Measurements from ENCODE around the gene KRTAP10-7. TPM values are rescaled to one million over a fixed set of nuclear protein-coding genes. Genes with fewer than 3 reads are reported as not detected.
"Not testable (repeated sequence)": the region's sequence is repeated elsewhere in the genome, so short reads cannot be mapped to it uniquely, and the experiment has no call there.

KRTAP10-7 gene
- total RNA-seq, 2 donors from 2014 or later, result not detected

DNA sequence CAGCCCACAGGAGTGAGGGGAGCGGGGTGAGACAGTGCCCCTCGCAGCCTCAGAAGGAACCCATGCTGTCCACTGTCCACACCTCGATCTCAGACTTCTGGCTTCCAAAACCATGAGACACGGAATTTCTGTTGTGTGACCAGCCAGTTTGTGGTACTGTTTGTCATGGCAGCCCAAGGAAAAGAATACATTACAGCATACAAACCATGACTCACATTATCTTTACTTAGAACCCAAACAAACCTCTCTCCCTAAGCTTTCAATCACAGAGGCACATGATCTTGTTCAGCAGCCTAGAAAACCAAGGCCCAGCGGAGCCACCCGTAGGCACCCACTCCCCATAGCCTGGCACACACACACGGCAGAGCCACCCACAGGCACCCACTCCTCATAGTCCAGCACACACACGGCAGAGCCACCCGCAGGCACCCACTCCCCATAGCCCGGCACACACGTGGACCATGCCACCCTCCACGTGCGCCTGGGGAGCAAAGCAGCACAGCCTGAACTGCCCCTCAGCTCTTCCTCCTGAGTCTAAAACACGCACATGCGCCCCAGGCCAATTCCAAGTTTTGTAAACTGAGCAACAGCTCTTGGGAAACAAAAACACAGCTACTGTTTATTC is 27.3 kb upstream of the KRTAP10-7 start:
- no peaks in the 10 kb centered on the region for H3K36me3 ChIP-seq
- no peak overlapping the region for H3K27ac ChIP-seq
- WGBS, result 86% methylated on average over 15 of the region's 15 CpGs
- DNase-seq (ENCODE audit: low spot score), result no peak
- H3K4me3 ChIP-seq, result no peak overlapping the region
- no peak for TF ChIP-seq CTCF (IDR thresholded peaks at IDR 0.05)
- TF ChIP-seq POLR2AphosphoS5 (IDR thresholded peaks at IDR 0.05), result no peak
- no peak for TF ChIP-seq POLR2A (IDR thresholded peaks at IDR 0.05)
- H3K9me3 ChIP-seq, result no peaks in the 10 kb centered on the region
- no peaks in the 10 kb centered on the region for H3K27me3 ChIP-seq (replicated peaks; ENCODE audit: insufficient read depth)
- H3K4me1 ChIP-seq (replicated peaks), result no peaks in the 10 kb centered on the region
- intact Hi-C loops (cut with DNase I), result no loop called here

DNA sequence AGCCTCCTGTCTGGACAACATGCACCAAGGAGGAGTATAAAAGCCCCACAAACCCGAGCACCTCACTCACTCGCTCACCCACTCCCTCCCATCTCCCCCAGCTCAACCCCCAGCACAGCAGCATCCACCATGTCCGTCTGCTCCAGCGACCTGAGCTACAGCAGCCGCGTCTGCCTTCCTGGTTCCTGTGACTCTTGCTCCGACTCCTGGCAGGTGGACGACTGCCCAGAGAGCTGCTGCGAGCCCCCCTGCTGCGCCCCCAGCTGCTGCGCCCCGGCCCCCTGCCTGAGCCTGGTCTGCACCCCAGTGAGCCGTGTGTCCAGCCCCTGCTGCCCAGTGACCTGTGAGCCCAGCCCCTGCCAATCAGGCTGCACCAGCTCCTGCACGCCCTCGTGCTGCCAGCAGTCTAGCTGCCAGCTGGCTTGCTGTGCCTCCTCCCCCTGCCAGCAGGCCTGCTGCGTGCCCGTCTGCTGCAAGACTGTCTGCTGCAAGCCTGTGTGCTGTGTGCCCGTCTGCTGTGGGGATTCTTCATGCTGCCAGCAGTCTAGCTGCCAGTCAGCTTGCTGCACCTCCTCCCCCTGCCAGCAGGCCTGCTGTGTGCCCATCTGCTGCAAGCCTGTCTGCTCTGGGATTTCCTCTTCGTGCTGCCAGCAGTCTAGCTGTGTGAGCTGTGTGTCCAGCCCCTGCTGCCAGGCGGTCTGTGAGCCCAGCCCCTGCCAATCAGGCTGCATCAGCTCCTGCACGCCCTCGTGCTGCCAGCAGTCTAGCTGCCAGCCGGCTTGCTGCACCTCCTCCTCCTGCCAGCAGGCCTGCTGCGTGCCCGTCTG is 26.6 kb upstream of the KRTAP10-7 start, which contains the start of gene KRTAP10-4:
Gene KRTAP10-4, plus strand, starts transcription at position 100 of the 827 bp plus-strand sequence. Its CDS starts 30 bp downstream, at position 130.
- H3K4me3 ChIP-seq; H3K36me3 ChIP-seq; H3K9me3 ChIP-seq; intact Hi-C loops (cut with DNase I); DNase-seq (ENCODE audit: low spot score); H3K27ac ChIP-seq; H3K27me3 ChIP-seq (replicated peaks; ENCODE audit: insufficient read depth); H3K4me1 ChIP-seq (replicated peaks): not testable (repeated sequence)
- 53% methylated on average over 19 of the region's 25 CpGs for WGBS

GRCh38 chr21:44574457-44575306 is 25.7 kb upstream of the KRTAP10-7 start:
- TF ChIP-seq CTCF (IDR thresholded peaks at IDR 0.05), result no peak
- TF ChIP-seq POLR2AphosphoS5 (IDR thresholded peaks at IDR 0.05), result no peak
- no peak for TF ChIP-seq POLR2A (IDR thresholded peaks at IDR 0.05)
- no peak overlapping the region for H3K4me3 ChIP-seq
- H3K27ac ChIP-seq, result no peak overlapping the region
- no peaks in the 10 kb centered on the region for H3K27me3 ChIP-seq (replicated peaks; ENCODE audit: insufficient read depth)
- 23% methylated on average over 21 of the region's 21 CpGs for WGBS
- intact Hi-C loops (cut with DNase I), result no loop called here
- H3K4me1 ChIP-seq (replicated peaks), result no peaks in the 10 kb centered on the region
- H3K36me3 ChIP-seq, result no peaks in the 10 kb centered on the region
- DNase-seq (ENCODE audit: low spot score), result no peak
- H3K9me3 ChIP-seq, result no peaks in the 10 kb centered on the region

DNA sequence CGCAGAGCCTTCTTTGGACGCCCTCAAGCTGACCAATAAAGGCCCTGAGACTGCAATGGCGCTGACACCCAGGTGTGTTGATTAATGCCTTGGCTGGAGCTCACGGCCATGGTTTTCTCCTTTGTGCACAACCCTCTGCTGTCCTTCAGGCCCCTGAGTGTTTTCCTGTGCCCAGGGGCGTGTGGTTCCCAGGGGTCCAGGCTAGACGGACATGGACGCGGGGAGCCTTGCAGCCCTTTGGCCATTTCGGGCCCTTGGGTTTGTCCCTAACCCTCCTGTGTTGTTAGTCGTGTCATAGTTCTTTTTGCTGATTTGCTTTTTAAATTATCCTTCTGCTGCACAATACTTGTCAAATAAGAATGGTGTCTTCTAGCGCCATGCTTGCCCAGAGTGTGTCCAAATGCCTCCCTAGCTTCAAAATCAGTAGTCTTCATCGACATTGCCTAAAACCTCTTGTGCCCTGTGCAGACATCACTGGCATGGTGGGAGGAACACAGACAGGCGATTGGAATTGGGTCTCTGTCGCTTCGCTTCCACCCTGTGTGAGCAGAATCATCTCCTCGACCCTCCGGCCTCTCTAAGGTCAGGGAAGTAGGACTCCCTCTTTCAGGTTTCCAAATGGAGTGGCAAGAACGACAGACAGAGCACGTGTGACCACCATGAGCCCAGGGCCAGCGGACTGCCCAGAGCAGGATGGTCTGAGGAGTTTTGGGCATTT is 24.9 kb upstream of the KRTAP10-7 start:
- Histone ChIP-seq H3K9me3 (no peaks in the 10 kb centered on the region), H3K27ac (no peak overlapping the region), H3K4me3 (no peak overlapping the region), H3K27me3 (replicated peaks; ENCODE audit: insufficient read depth) (no peaks in the 10 kb centered on the region), H3K4me1 (replicated peaks) (no peaks in the 10 kb centered on the region), H3K36me3 (no peaks in the 10 kb centered on the region)
- intact Hi-C loops (cut with DNase I), result no loop called here
- no peak for DNase-seq (ENCODE audit: low spot score)
- no peak for TF ChIP-seq CTCF (IDR thresholded peaks at IDR 0.05)
- TF ChIP-seq POLR2A (IDR thresholded peaks at IDR 0.05), result no peak
- TF ChIP-seq POLR2AphosphoS5 (IDR thresholded peaks at IDR 0.05), result no peak
- WGBS, result 91% methylated on average over 20 of the region's 20 CpGs

Data from prostate gland (tissue), 2 donors.